IMR-90 (cell line): ENCODE results near the gene CLEC4D. TPM values are rescaled to one million over a fixed set of nuclear protein-coding genes. Genes with fewer than 3 reads are reported as not detected.

Source experiments
- ATAC-seq: fragments of 200-7000 bp; cut with Tn5 transposase; 2 replicates; pipeline ENCODE4 v1.9.1; 2020; ENCODE audit warnings: low read depth, mild to moderate bottlenecking, moderate library complexity
- BruUV-seq: library from RNA; stranded (reverse); fragments of 400-500 nt; replicated peaks from 2 replicates; lab custom pipeline; 2021; lab: Mats Ljungman, UMichigan
- CTCF ChIA-PET: fragments of 300-600 bp; formaldehyde crosslinking; extraction: SDS; loops from one replicate; lab custom pipeline; 2021; ENCODE audit warnings: antibody characterized with exemption; lab: Yijun Ruan, JAX
- POLR2A ChIA-PET: fragments of 300-600 bp; sonication (Branson Sonifier 250); formaldehyde crosslinking; loops from one replicate; lab custom pipeline; 2022; ENCODE audit warnings: antibody characterized with exemption; ENCODE audit not compliant: unreplicated experiment; lab: Charles Lee
- DNase-seq: peaks from one replicate; pipeline ENCODE4 v3.0.0; 2013
- H2AFZ ChIP-seq: replicated peaks from 2 replicates; pipeline ENCODE3; 2013; ENCODE audit warnings: low read length, mild to moderate bottlenecking; ENCODE audit not compliant: poor library complexity
- H2AK5ac ChIP-seq: 2 replicates; pipeline ENCODE4 v1.6.1; 2013; ENCODE audit warnings: low read depth, low read length, inconsistent platforms
- H2AK9ac ChIP-seq: replicated peaks from 2 replicates; pipeline ENCODE3; 2013; ENCODE audit warnings: mild to moderate bottlenecking, low read depth, low read length, moderate library complexity; ENCODE audit not compliant: poor library complexity
- H2BK120ac ChIP-seq: 2 replicates; pipeline ENCODE4 v1.6.1; 2013; ENCODE audit warnings: low read depth, low read length, inconsistent platforms
- H2BK15ac ChIP-seq: 3 replicates; pipeline ENCODE4 v1.6.1; 2013; ENCODE audit warnings: low read depth, low read length, inconsistent platforms
- H2BK20ac ChIP-seq: 2 replicates; pipeline ENCODE4 v1.6.1; 2013; ENCODE audit warnings: low read depth, mild to moderate bottlenecking, inconsistent platforms, low read length, moderate library complexity
- H2BK5ac ChIP-seq: 2 replicates; pipeline ENCODE4 v1.6.1; 2013; ENCODE audit warnings: mild to moderate bottlenecking, low read depth, low read length, inconsistent platforms; ENCODE audit not compliant: poor library complexity, severe bottlenecking
- H3K14ac ChIP-seq: replicated peaks from 2 replicates; pipeline ENCODE4 v1.6.1; 2013; ENCODE audit warnings: low read depth, low read length, inconsistent platforms
- H3K18ac ChIP-seq: 2 replicates; pipeline ENCODE4 v1.6.1; 2013; ENCODE audit warnings: low read depth, low read length, control low read depth
- H3K23ac ChIP-seq: 2 replicates; pipeline ENCODE4 v1.6.1; 2013; ENCODE audit warnings: low read depth, low read length, inconsistent platforms
- H3K27ac ChIP-seq: 2 replicates; pipeline ENCODE4 v1.5.1; 2013; ENCODE audit warnings: mild to moderate bottlenecking, control low read depth, low read length; ENCODE audit not compliant: insufficient read depth
- H3K27me3 ChIP-seq: 2 replicates; pipeline ENCODE4 v1.6.1; 2013; ENCODE audit warnings: low read length; ENCODE audit not compliant: control insufficient read depth, insufficient read depth
- H3K36me3 ChIP-seq: 2 replicates; pipeline ENCODE4 v1.6.1; 2013; ENCODE audit warnings: low read length, mixed read lengths; ENCODE audit not compliant: control insufficient read depth, insufficient read depth
- H3K4ac ChIP-seq: 2 replicates; pipeline ENCODE4 v1.6.1; 2013; ENCODE audit warnings: low read depth, low read length, inconsistent platforms
- H3K4me1 ChIP-seq: 2 replicates; pipeline ENCODE4 v1.6.1; 2013; ENCODE audit warnings: low read length, mixed read lengths; ENCODE audit not compliant: control insufficient read depth, insufficient read depth
- H3K4me2 ChIP-seq: 2 replicates; pipeline ENCODE4 v1.6.1; 2013; ENCODE audit warnings: low read depth, mild to moderate bottlenecking, control low read depth, low read length, moderate library complexity
- H3K4me3 ChIP-seq: 2 replicates; pipeline ENCODE4 v1.5.1; 2013; ENCODE audit warnings: low read depth, mild to moderate bottlenecking, control low read depth, low read length, moderate library complexity; ENCODE audit not compliant: insufficient read depth
- H3K56ac ChIP-seq: 2 replicates; pipeline ENCODE4 v1.6.1; 2013; ENCODE audit warnings: low read length, inconsistent platforms; ENCODE audit not compliant: insufficient read depth; ENCODE audit errors: extremely low read depth
- H3K79me1 ChIP-seq, 2 experiments: 2 replicates each; pipeline ENCODE4 v1.6.1; 2013; ENCODE audit warnings: low read length in 2 of 2, inconsistent platforms in 1 of 2, low read depth in 1 of 2
- H3K9ac ChIP-seq: 2 replicates; pipeline ENCODE4 v1.6.1; 2013; ENCODE audit warnings: low read depth, low read length, control low read depth
- H3K9me1 ChIP-seq: 2 replicates; pipeline ENCODE4 v1.6.1; 2013; ENCODE audit warnings: low read length, inconsistent platforms; ENCODE audit not compliant: insufficient read depth
- H3K9me3 ChIP-seq: 2 replicates; pipeline ENCODE4 v1.6.1; 2013; ENCODE audit warnings: low read length; ENCODE audit not compliant: control insufficient read depth, insufficient read depth
- H4K20me1 ChIP-seq: 2 replicates; pipeline ENCODE4 v1.6.1; 2013; ENCODE audit warnings: low read length, inconsistent platforms; ENCODE audit not compliant: insufficient read depth
- H4K5ac ChIP-seq: 2 replicates; pipeline ENCODE4 v1.6.1; 2013; ENCODE audit warnings: mild to moderate bottlenecking, low read depth, low read length, control low read depth
- H4K8ac ChIP-seq, 2 experiments: 2 replicates each; pipeline ENCODE4 v1.6.1; 2013; ENCODE audit warnings: low read depth in 2 of 2, low read length in 2 of 2, control low read depth in 1 of 2, inconsistent platforms in 1 of 2
- H4K91ac ChIP-seq: 2 replicates; pipeline ENCODE4 v1.6.1; 2013; ENCODE audit warnings: low read depth, low read length, inconsistent platforms; ENCODE audit not compliant: insufficient read depth
- BHLHE40 ChIP-seq: fragments of 150-350 bp; IDR thresholded peaks from 2 replicates; pipeline ENCODE4 v1.6.1; 2016; ENCODE audit warnings: mild to moderate bottlenecking, low read depth, low read length
- ELK1 ChIP-seq: fragments of 150-350 bp; IDR thresholded peaks from 2 replicates; pipeline ENCODE4 v1.6.1; 2016; ENCODE audit warnings: low read depth, mild to moderate bottlenecking, low read length, moderate library complexity, borderline replicate concordance
- FOS ChIP-seq: fragments of 150-350 bp; IDR thresholded peaks from 2 replicates; pipeline ENCODE4 v1.6.1; 2016; ENCODE audit warnings: low read depth, low read length
- POLR2A ChIP-seq: IDR thresholded peaks from 2 replicates; pipeline ENCODE4 v1.6.1; 2012; ENCODE audit warnings: mild to moderate bottlenecking, low read depth, low read length
- RAD21 ChIP-seq: IDR thresholded peaks from 2 replicates; pipeline ENCODE4 v1.6.1; 2012; ENCODE audit warnings: low read length, improper control_type of control experiment
- RFX5 ChIP-seq: IDR thresholded peaks from 2 replicates; pipeline ENCODE4 v1.8.0; 2012; ENCODE audit warnings: low read depth, mild to moderate bottlenecking, low read length, moderate library complexity
- WGBS, 2 experiments: methylation state at CpG; one replicate each; pipeline versions ENCODE4 v1.1.5 to v1.1.7; 2013; ENCODE audit warnings: missing lambda C conversion rate in 2 of 2; ENCODE audit not compliant: insufficient read length in 1 of 2; ENCODE audit errors: extremely low coverage in 2 of 2; 5-methylcytosine and 5-hydroxymethylcytosine counted together
- dilution Hi-C: fragments of 300-500 bp; cut with HindIII; formaldehyde crosslinking; loops from one replicate; pipeline ENCODE4 v1.14.3; 2018; ENCODE audit warnings: low sequenced_read_pairs; ENCODE audit not compliant: unreplicated experiment
- in situ Hi-C: fragments of 300-500 bp; cut with MboI; formaldehyde crosslinking; loops from 3 replicates; pipeline ENCODE4 v1.14.3; 2019; ENCODE audit warnings: low sequenced_read_pairs, inconsistent platforms, mixed read lengths
- intact Hi-C: fragments of 100-400 bp; cut with micrococcal nuclease; formaldehyde crosslinking; loops from 2 replicates; pipeline ENCODE4 v1.10.0; 2022
- polyA plus RNA-seq, 3 experiments: library from polyadenylated mRNA; depleted of rRNA; stranded (reverse); fragments of >200 nt; gene quantifications; 2 replicates each; pipeline ENCODE4 v1.2.3, GENCODE V29; 2012; ENCODE audit warnings: low replicate concordance in 1 of 3
- total RNA-seq: library from RNA; depleted of rRNA; stranded (reverse); fragments of >200 nt; gene quantifications from 2 replicates; pipeline ENCODE4 v1.2.3, GENCODE V29; 2012
- TF ChIP-seq, protein P1 (sequence below): fragments of 150-350 bp; IDR thresholded peaks from 2 replicates; pipeline ENCODE4 v1.6.1; 2017; ENCODE audit warnings: mild to moderate bottlenecking, antibody characterized with exemption, low read length, low read depth

The CLEC4D gene
- total and polyA plus RNA-seq, 2 of the 4 experiments (the other 2 are of a cell fraction), result not detected

DNA sequence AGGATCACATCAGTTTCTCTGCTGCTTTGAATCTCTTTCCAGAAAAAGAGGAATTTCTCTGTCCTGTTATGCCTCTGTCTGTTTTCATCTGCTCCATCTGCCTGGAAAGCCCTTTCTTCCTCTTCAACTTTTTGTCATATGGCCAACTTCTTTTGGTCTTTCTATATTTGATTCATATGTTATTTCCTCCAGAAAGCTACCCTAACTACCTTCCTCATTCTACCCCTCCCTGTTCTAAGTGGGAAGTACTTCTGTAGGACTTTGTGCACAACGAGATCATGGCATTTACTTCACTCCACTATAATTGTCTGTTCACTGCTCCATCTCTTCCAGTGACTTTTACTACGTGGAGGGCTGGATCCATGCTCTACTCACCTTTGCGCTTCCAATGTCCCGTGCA lies 5.9 kb downstream of the CLEC4D start:
- ChIA-PET POLR2A (no interaction called here), CTCF (no interaction called here)
- Histone ChIP-seq H2BK5ac (no peak overlapping the region), H3K9me1 (no peaks in the 10 kb centered on the region), H3K27me3 (no peaks in the 10 kb centered on the region), H3K36me3 (no peaks in the 10 kb centered on the region), H3K27ac (no peak overlapping the region), H3K4me2 (no peak overlapping the region), H3K4me1 (no peaks in the 10 kb centered on the region), H2AK9ac (no peak overlapping the region), H3K14ac (no peak overlapping the region), H2BK15ac (no peak overlapping the region), H4K91ac (no peak overlapping the region), H3K4ac (no peak overlapping the region), H2BK20ac (no peak overlapping the region), H4K8ac (no peak overlapping the region), H3K9ac (no peak overlapping the region), H3K56ac (no peak overlapping the region), H2BK120ac (no peak overlapping the region), H2AK5ac (no peak overlapping the region), H3K23ac (no peak overlapping the region), H3K9me3 (no peaks in the 10 kb centered on the region), H2AFZ (no peak overlapping the region), H4K20me1 (no peaks in the 10 kb centered on the region), H3K18ac (no peak overlapping the region), H4K5ac (no peak overlapping the region), H3K79me1 (no peaks in the 10 kb centered on the region), H3K4me3 (no peak overlapping the region)
- DNase-seq (no peak), ATAC-seq (no peak)
- 92% methylated on average over 2 of the region's 4 CpGs; no CpG with 5 or more reads in 1 of the 2 experiments for WGBS, 2 experiments
- TF ChIP-seq, protein P1, sequence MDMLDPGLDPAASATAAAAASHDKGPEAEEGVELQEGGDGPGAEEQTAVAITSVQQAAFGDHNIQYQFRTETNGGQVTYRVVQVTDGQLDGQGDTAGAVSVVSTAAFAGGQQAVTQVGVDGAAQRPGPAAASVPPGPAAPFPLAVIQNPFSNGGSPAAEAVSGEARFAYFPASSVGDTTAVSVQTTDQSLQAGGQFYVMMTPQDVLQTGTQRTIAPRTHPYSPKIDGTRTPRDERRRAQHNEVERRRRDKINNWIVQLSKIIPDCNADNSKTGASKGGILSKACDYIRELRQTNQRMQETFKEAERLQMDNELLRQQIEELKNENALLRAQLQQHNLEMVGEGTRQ, result no peak
- TF ChIP-seq BHLHE40, result no peak
- TF ChIP-seq RAD21, result no peak
- TF ChIP-seq RFX5, result no peak
- no peak for TF ChIP-seq ELK1
- no peak for TF ChIP-seq POLR2A
- TF ChIP-seq FOS, result no peak
- in situ Hi-C loops, result no loop called here
- dilution Hi-C loops, result no loop called here
- intact Hi-C loops, result no loop called here
- no TSS peak for BruUV-seq
